Muscle of back (tissue), 11 donors: ENCODE results near the gene MAPT. TPM values are rescaled to one million over a fixed set of nuclear protein-coding genes. Genes with fewer than 3 reads are reported as not detected.
"Not testable (repeated sequence)": the region's sequence is repeated elsewhere in the genome, so short reads cannot be mapped to it uniquely, and the experiment has no call there.

Source experiments
- DNase-seq, 3 donors: peaks; one replicate each; pipeline versions ENCODE4 v3.0.0 to v3.0.0-alpha.2; 2013
- polyA plus RNA-seq, 10 donors: library from polyadenylated mRNA; unstranded; fragments of 120-200 nt; gene quantifications; one replicate each; pipeline ENCODE4 v1.2.1, GENCODE V29; 2013; ENCODE audit not compliant: insufficient read length in 10 of 10

The MAPT gene
- polyA plus RNA-seq, 10 donors, result 6.6 to 13.7 (median 9.4) TPM

- no peak for DNase-seq
Measured at GRCh38 chr17:46007461-46007965, 113.2 kb downstream of the MAPT start.

- DNase-seq, result no peak
Measured at GRCh38 chr17:46008591-46008990, 114.2 kb downstream of the MAPT start.

GRCh38 chr17:46009681-46010596, 115.6 kb downstream of the MAPT start:
- no peak for DNase-seq

GRCh38 chr17:46010597-46011186, 116.3 kb downstream of the MAPT start:
- no peak for DNase-seq

GRCh38 chr17:46011711-46012505, 117.6 kb downstream of the MAPT start:
- DNase-seq, result no peak

GRCh38 chr17:46012506-46013079, 118.2 kb downstream of the MAPT start:
- DNase-seq, result no peak

- DNase-seq, result no peak
Measured at GRCh38 chr17:46013127-46013501, 118.8 kb downstream of the MAPT start.

- DNase-seq, result peak; percentile 37 to 64 (median 43)
Measured at GRCh38 chr17:46013502-46014165, 119.3 kb downstream of the MAPT start.

- DNase-seq, result not testable (repeated sequence)
Measured at GRCh38 chr17:46019408-46019925, 125.1 kb downstream of the MAPT start.

- DNase-seq, result no peak
Measured at GRCh38 chr17:46020023-46020761, 125.8 kb downstream of the MAPT start.

GRCh38 chr17:46020998-46021397, 126.6 kb downstream of the MAPT start:
- no peak for DNase-seq

GRCh38 chr17:46023366-46023765, 129.0 kb downstream of the MAPT start:
- not testable (repeated sequence) for DNase-seq

- no peak for DNase-seq
Measured at GRCh38 chr17:46023783-46024388, 129.5 kb downstream of the MAPT start.

GRCh38 chr17:46024590-46024989, 130.2 kb downstream of the MAPT start:
- no peak for DNase-seq

GRCh38 chr17:46025060-46025459, 130.7 kb downstream of the MAPT start:
- no peak for DNase-seq

GRCh38 chr17:46025510-46026165, 131.3 kb downstream of the MAPT start:
- DNase-seq, result no peak

GRCh38 chr17:46026166-46027047, 132.1 kb downstream of the MAPT start:
- DNase-seq, result peak in 1 of 3 donors; percentile 39
